ENCODE data around the gene GPR78.

DNA sequence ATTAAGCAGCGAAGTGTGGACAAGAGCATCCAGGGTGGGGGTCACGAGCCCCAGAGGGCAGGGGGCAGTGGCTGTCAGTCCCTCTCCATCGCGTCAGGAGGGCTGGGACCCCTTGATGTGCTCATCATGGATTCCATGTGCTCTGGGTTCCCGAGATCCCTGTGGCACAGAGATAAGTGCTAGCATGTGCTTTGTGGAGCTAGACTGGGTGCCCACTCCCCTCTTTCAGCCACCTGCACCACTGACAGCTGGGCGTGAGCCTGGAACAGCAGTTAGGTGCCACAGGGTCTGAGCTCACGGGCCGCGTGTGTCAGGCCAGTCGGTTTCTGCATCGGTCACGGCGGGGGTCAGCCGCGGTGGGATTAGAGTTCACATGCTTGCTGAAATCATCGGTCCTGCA, 36.6 kb downstream of the GPR78 start:
- TF ChIP-seq TAF1 (IDR thresholded peaks at IDR 0.05; ENCODE audit: borderline replicate concordance, insufficient read depth, low read length) (no peak), POLR2AphosphoS5 (IDR thresholded peaks at IDR 0.05; ENCODE audit: low read depth, low read length) (no peak), SIN3A (IDR thresholded peaks at IDR 0.05; ENCODE audit: borderline replicate concordance, insufficient read depth, low read length) (no peak)
- TF ChIP-seq, protein P1, sequence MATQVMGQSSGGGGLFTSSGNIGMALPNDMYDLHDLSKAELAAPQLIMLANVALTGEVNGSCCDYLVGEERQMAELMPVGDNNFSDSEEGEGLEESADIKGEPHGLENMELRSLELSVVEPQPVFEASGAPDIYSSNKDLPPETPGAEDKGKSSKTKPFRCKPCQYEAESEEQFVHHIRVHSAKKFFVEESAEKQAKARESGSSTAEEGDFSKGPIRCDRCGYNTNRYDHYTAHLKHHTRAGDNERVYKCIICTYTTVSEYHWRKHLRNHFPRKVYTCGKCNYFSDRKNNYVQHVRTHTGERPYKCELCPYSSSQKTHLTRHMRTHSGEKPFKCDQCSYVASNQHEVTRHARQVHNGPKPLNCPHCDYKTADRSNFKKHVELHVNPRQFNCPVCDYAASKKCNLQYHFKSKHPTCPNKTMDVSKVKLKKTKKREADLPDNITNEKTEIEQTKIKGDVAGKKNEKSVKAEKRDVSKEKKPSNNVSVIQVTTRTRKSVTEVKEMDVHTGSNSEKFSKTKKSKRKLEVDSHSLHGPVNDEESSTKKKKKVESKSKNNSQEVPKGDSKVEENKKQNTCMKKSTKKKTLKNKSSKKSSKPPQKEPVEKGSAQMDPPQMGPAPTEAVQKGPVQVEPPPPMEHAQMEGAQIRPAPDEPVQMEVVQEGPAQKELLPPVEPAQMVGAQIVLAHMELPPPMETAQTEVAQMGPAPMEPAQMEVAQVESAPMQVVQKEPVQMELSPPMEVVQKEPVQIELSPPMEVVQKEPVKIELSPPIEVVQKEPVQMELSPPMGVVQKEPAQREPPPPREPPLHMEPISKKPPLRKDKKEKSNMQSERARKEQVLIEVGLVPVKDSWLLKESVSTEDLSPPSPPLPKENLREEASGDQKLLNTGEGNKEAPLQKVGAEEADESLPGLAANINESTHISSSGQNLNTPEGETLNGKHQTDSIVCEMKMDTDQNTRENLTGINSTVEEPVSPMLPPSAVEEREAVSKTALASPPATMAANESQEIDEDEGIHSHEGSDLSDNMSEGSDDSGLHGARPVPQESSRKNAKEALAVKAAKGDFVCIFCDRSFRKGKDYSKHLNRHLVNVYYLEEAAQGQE (IDR thresholded peaks at IDR 0.05; ENCODE audit: insufficient read depth in 1 of 2, low read depth in 2 of 2, low read length in 2 of 2) = no peak

Measured in PFSK-1 (cell line).